Ovary (tissue), 9 donors: Measurements from ENCODE around the gene SF3B5. TPM values are rescaled to one million over a fixed set of nuclear protein-coding genes. Genes with fewer than 3 reads are reported as not detected.
"Not testable (repeated sequence)": the region's sequence is repeated elsewhere in the genome, so short reads cannot be mapped to it uniquely, and the experiment has no call there.

Experiments used
- DNase-seq, 5 donors: peaks; one replicate each; pipeline ENCODE4 v3.0.0-alpha.2; 2019 to 2020
- H3K27ac ChIP-seq, 2 donors: fragments of 200-600 bp; one replicate each; pipeline versions ENCODE4 v1.5.1 to v1.8.0; 2019 to 2022
- H3K27me3 ChIP-seq: fragments of 200-600 bp; one replicate; pipeline ENCODE4 v1.8.0; 2022
- H3K36me3 ChIP-seq: fragments of 200-600 bp; sonication (generic); one replicate; pipeline ENCODE4 v1.5.1; 2019
- H3K4me1 ChIP-seq: one replicate; pipeline ENCODE4 v1.8.1; 2013; ENCODE audit warnings: mild to moderate bottlenecking, moderate library complexity; ENCODE audit not compliant: insufficient read depth
- H3K4me3 ChIP-seq: fragments of 200-600 bp; sonication (generic); one replicate; pipeline ENCODE4 v1.5.1; 2017
- H3K9me3 ChIP-seq, 2 donors: fragments of 200-600 bp in 1 of 2; sonication (generic) in 1 of 2; one replicate each; pipeline versions ENCODE4 v1.5.1 to v1.8.1; 2013 to 2019; ENCODE audit warnings: mild to moderate bottlenecking in 1 of 2, moderate library complexity in 1 of 2
- CTCF ChIP-seq, 3 donors: fragments of 450-650 bp in 2 of 3; fragments of 200-600 bp in 1 of 3; IDR thresholded peaks; one replicate each; pipeline versions ENCODE4 v1.5.1 to v1.8.0; 2016 to 2022; ENCODE audit warnings: antibody characterized with exemption in 3 of 3, mild to moderate bottlenecking in 1 of 3
- EP300 ChIP-seq: sonication (generic); formaldehyde crosslinking; IDR thresholded peaks from one replicate; pipeline ENCODE4 v1.6.1; 2017; ENCODE audit warnings: antibody characterized with exemption
- POLR2A ChIP-seq: fragments of 450-650 bp; IDR thresholded peaks from one replicate; pipeline ENCODE4 v1.6.1; 2017; ENCODE audit warnings: antibody characterized with exemption, mild to moderate bottlenecking, moderate library complexity
- WGBS, 3 donors: extraction: QIAGEN DNeasy Blood & Tissue Kit in 1 of 3; methylation state at CpG; one replicate each; pipeline versions ENCODE4 v1.1.5 to v1.1.7; 2013 to 2017; 5-methylcytosine and 5-hydroxymethylcytosine counted together
- intact Hi-C, 4 donors: fragments of 100-400 bp; cut with DNase I; formaldehyde crosslinking; loops; one replicate each; pipeline versions ENCODE4 v1.11.0 to v1.15.1; 2022 to 2023
- polyA plus RNA-seq, 2 donors: library from polyadenylated mRNA; stranded (reverse); fragments of 200-250 nt in 1 of 2; fragments of 350-450 nt in 1 of 2; fragmentation: Illumina TruSeq in 1 of 2; extraction: RNeasy Lipid Tissue Mini Kit (QIAGEN cat#74804) in 1 of 2; gene quantifications; one replicate each; pipeline ENCODE4 v1.2.3, GENCODE V29; 2013 to 2014
- total RNA-seq, 7 donors: library from RNA; depleted of rRNA in 2 of 7; stranded (reverse); fragments of >200 nt in 2 of 7; fragmentation: NEBNext Ultra II Directional in 3 of 7; extraction: Animal tissue kit (Norgen Biotek cat#: 25700) in 3 of 7; gene quantifications; one replicate each; pipeline versions ENCODE4 v1.1.0 to v1.2.4, GENCODE V29; 2016 to 2023
- donor health status: DM: no; HTN: no; CAD: no; lungs with moderate emphysema.
- donor health status: DM: no; HTN: no; CAD: no.
- donor health status: Bipolar disorder and iron deficiency.
- donor health status: DM: yes; HTN: yes; CAD: no.
- donor health status: DM: no; HTN: no; CAD: no.
- donor health status: DM: yes; HTN: yes; CAD: no.

Gene SF3B5
- total and polyA plus RNA-seq, 9 donors: 27.9 to 151 (median 117) TPM

- no peaks in the 10 kb centered on the region for H3K9me3 ChIP-seq
- H3K27me3 ChIP-seq: no peaks in the 10 kb centered on the region
- H3K27ac ChIP-seq: no peak overlapping the region
- 79 to 85% (median 83%) methylated on average over 2 of the region's 2 CpGs for WGBS, 3 donors
- DNase-seq: no peak
- H3K4me3 ChIP-seq: no peak overlapping the region
- H3K4me1 ChIP-seq: no peaks in the 10 kb centered on the region
- TF ChIP-seq POLR2A (no peak), EP300 (no peak), CTCF (IDR thresholded peaks at IDR 0.05) (no peak)
- no peaks in the 10 kb centered on the region for H3K36me3 ChIP-seq
- intact Hi-C loops: no loop called here
These were observed 38.8 kb upstream of the SF3B5 start for GRCh38 chr6:144134176-144134575.

- DNase-seq: no peak
- no peaks in the 10 kb centered on the region for H3K27me3 ChIP-seq
- intact Hi-C loops: no loop called here
- 87 to 93% (median 88%) methylated on average over 5 of the region's 5 CpGs for WGBS, 3 donors
- TF ChIP-seq CTCF (IDR thresholded peaks at IDR 0.05) (no peak), EP300 (no peak), POLR2A (no peak)
- H3K36me3 ChIP-seq: no peaks in the 10 kb centered on the region
- H3K9me3 ChIP-seq: no peaks in the 10 kb centered on the region
- H3K27ac ChIP-seq: no peak overlapping the region
- H3K4me1 ChIP-seq: no peaks in the 10 kb centered on the region
- no peak overlapping the region for H3K4me3 ChIP-seq
These were observed 38.0 kb upstream of the SF3B5 start for GRCh38 chr6:144133225-144133821.

GRCh38 chr6:144132167-144132690 is 36.9 kb upstream of the SF3B5 start:
- H3K27ac ChIP-seq, H3K36me3 ChIP-seq, DNase-seq, H3K4me3 ChIP-seq, H3K9me3 ChIP-seq, intact Hi-C loops, H3K27me3 ChIP-seq, H3K4me1 ChIP-seq: not testable (repeated sequence)

GRCh38 chr6:144131248-144131709 is 35.9 kb upstream of the SF3B5 start:
- intact Hi-C loops: no loop called here
- no peak overlapping the region for H3K27ac ChIP-seq
- no peak for DNase-seq
- H3K4me1 ChIP-seq: no peaks in the 10 kb centered on the region
- TF ChIP-seq CTCF (IDR thresholded peaks at IDR 0.05) (no peak), EP300 (no peak), POLR2A (no peak)
- H3K27me3 ChIP-seq: no peaks in the 10 kb centered on the region
- no peaks in the 10 kb centered on the region for H3K9me3 ChIP-seq
- no peaks in the 10 kb centered on the region for H3K36me3 ChIP-seq
- H3K4me3 ChIP-seq: no peak overlapping the region
- 32 to 50% (median 46%) methylated on average over 1 of the region's 1 CpG for WGBS, 3 donors

GRCh38 chr6:144129469-144129868 is 34.1 kb upstream of the SF3B5 start:
- TF ChIP-seq EP300 (no peak), CTCF (IDR thresholded peaks at IDR 0.05) (no peak), POLR2A (no peak)
- H3K27me3 ChIP-seq: no peaks in the 10 kb centered on the region
- WGBS, 3 donors: 90 to 95% (median 91%) methylated on average over 6 of the region's 6 CpGs
- no peak overlapping the region for H3K27ac ChIP-seq
- H3K9me3 ChIP-seq: no peaks in the 10 kb centered on the region
- no peaks in the 10 kb centered on the region for H3K36me3 ChIP-seq
- no peaks in the 10 kb centered on the region for H3K4me1 ChIP-seq
- no peak overlapping the region for H3K4me3 ChIP-seq
- intact Hi-C loops: no loop called here
- DNase-seq: no peak
